ENCODE data around the gene RTL10.

GRCh38 chr22:19852177-19852781 lies 2.4 kb downstream of the RTL10 start:
- TF ChIP-seq CTCF (IDR thresholded peaks at IDR 0.05; ENCODE audit: poor library complexity) (no peak), EZH2 (IDR thresholded peaks at IDR 0.05; ENCODE audit: borderline replicate concordance) (no peak)
